Ovary (tissue), 9 donors: ENCODE results near the gene FGFR4. TPM values are rescaled to one million over a fixed set of nuclear protein-coding genes. Genes with fewer than 3 reads are reported as not detected.
A peak's percentile ranks its signal among the peaks of the same experiment; 100 is the strongest.

Source experiments
- DNase-seq, 5 donors: peaks; one replicate each; pipeline ENCODE4 v3.0.0-alpha.2; 2019 to 2020
- H3K27ac ChIP-seq, 2 donors: fragments of 200-600 bp; one replicate each; pipeline versions ENCODE4 v1.5.1 to v1.8.0; 2019 to 2022
- H3K27me3 ChIP-seq: fragments of 200-600 bp; one replicate; pipeline ENCODE4 v1.8.0; 2022
- H3K36me3 ChIP-seq: fragments of 200-600 bp; sonication (generic); one replicate; pipeline ENCODE4 v1.5.1; 2019
- H3K4me1 ChIP-seq: one replicate; pipeline ENCODE4 v1.8.1; 2013; ENCODE audit warnings: mild to moderate bottlenecking, moderate library complexity; ENCODE audit not compliant: insufficient read depth
- H3K4me3 ChIP-seq: fragments of 200-600 bp; sonication (generic); one replicate; pipeline ENCODE4 v1.5.1; 2017
- H3K9me3 ChIP-seq, 2 donors: fragments of 200-600 bp in 1 of 2; sonication (generic) in 1 of 2; one replicate each; pipeline versions ENCODE4 v1.5.1 to v1.8.1; 2013 to 2019; ENCODE audit warnings: mild to moderate bottlenecking in 1 of 2, moderate library complexity in 1 of 2
- CTCF ChIP-seq, 3 donors: fragments of 450-650 bp in 2 of 3; fragments of 200-600 bp in 1 of 3; IDR thresholded peaks; one replicate each; pipeline versions ENCODE4 v1.5.1 to v1.8.0; 2016 to 2022; ENCODE audit warnings: antibody characterized with exemption in 3 of 3, mild to moderate bottlenecking in 1 of 3
- EP300 ChIP-seq: sonication (generic); formaldehyde crosslinking; IDR thresholded peaks from one replicate; pipeline ENCODE4 v1.6.1; 2017; ENCODE audit warnings: antibody characterized with exemption
- POLR2A ChIP-seq: fragments of 450-650 bp; IDR thresholded peaks from one replicate; pipeline ENCODE4 v1.6.1; 2017; ENCODE audit warnings: antibody characterized with exemption, mild to moderate bottlenecking, moderate library complexity
- WGBS, 3 donors: extraction: QIAGEN DNeasy Blood & Tissue Kit in 1 of 3; methylation state at CpG; one replicate each; pipeline versions ENCODE4 v1.1.5 to v1.1.7; 2013 to 2017; 5-methylcytosine and 5-hydroxymethylcytosine counted together
- intact Hi-C, 4 donors: fragments of 100-400 bp; cut with DNase I; formaldehyde crosslinking; loops; one replicate each; pipeline versions ENCODE4 v1.11.0 to v1.15.1; 2022 to 2023
- polyA plus RNA-seq, 2 donors: library from polyadenylated mRNA; stranded (reverse); fragments of 200-250 nt in 1 of 2; fragments of 350-450 nt in 1 of 2; fragmentation: Illumina TruSeq in 1 of 2; extraction: RNeasy Lipid Tissue Mini Kit (QIAGEN cat#74804) in 1 of 2; gene quantifications; one replicate each; pipeline ENCODE4 v1.2.3, GENCODE V29; 2013 to 2014
- total RNA-seq, 7 donors: library from RNA; depleted of rRNA in 2 of 7; stranded (reverse); fragments of >200 nt in 2 of 7; fragmentation: NEBNext Ultra II Directional in 3 of 7; extraction: Animal tissue kit (Norgen Biotek cat#: 25700) in 3 of 7; gene quantifications; one replicate each; pipeline versions ENCODE4 v1.1.0 to v1.2.4, GENCODE V29; 2016 to 2023
- donor health status: DM: no; HTN: no; CAD: no; lungs with moderate emphysema.
- donor health status: DM: no; HTN: no; CAD: no.
- donor health status: Bipolar disorder and iron deficiency.
- donor health status: DM: yes; HTN: yes; CAD: no.
- donor health status: DM: no; HTN: no; CAD: no.
- donor health status: DM: yes; HTN: yes; CAD: no.

FGFR4 gene
- total and polyA plus RNA-seq, 9 donors: 2.7 to 90.3 (median 25.6) TPM

GRCh38 chr5:177097016-177097985 is 10.6 kb downstream of the FGFR4 start:
- no peaks in the 10 kb centered on the region for H3K9me3 ChIP-seq
- no peaks in the 10 kb centered on the region for H3K27me3 ChIP-seq
- peak overlapping the region in 1 of 2 donors; percentile 34 for H3K27ac ChIP-seq
- TF ChIP-seq POLR2A (no peak), EP300 (no peak), CTCF (IDR thresholded peaks at IDR 0.05) (no peak)
- peaks cover 36% of the 10 kb centered on the region for H3K4me1 ChIP-seq
- WGBS, 3 donors: 67 to 87% (median 72%) methylated on average over 28 to 30 of the region's 30 CpGs
- H3K4me3 ChIP-seq: no peak overlapping the region
- H3K36me3 ChIP-seq: no peaks in the 10 kb centered on the region
- intact Hi-C loops: no loop called here
- DNase-seq: peak in 1 of 5 donors; percentile 30

- Histone ChIP-seq H3K9me3 (no peaks in the 10 kb centered on the region), H3K36me3 (no peaks in the 10 kb centered on the region), H3K27ac (peak overlapping the region in 1 of 2 donors; percentile 34), H3K4me1 (peaks cover 36% of the 10 kb centered on the region), H3K4me3 (no peak overlapping the region), H3K27me3 (no peaks in the 10 kb centered on the region)
- TF ChIP-seq EP300 (no peak), POLR2A (no peak), CTCF (IDR thresholded peaks at IDR 0.05) (no peak)
- 59 to 72% (median 64%) methylated on average over 6 of the region's 6 CpGs for WGBS, 3 donors
- DNase-seq: no peak
- intact Hi-C loops: no loop called here
Measured at GRCh38 chr5:177098120-177098469, 11.4 kb downstream of the FGFR4 start.

GRCh38 chr5:177098470-177099141 is 11.9 kb downstream of the FGFR4 start:
- Histone ChIP-seq H3K36me3 (no peaks in the 10 kb centered on the region), H3K9me3 (no peaks in the 10 kb centered on the region), H3K4me3 (no peak overlapping the region), H3K27ac (peak overlapping the region in 1 of 2 donors; percentile 34), H3K27me3 (no peaks in the 10 kb centered on the region), H3K4me1 (peaks cover 36% of the 10 kb centered on the region)
- peak in 4 of 5 donors; percentile 60 to 77 (median 67) for DNase-seq
- intact Hi-C loops: no loop called here
- TF ChIP-seq EP300 (no peak), POLR2A (no peak), CTCF (IDR thresholded peaks at IDR 0.05) (no peak)
- WGBS, 3 donors: 5 to 37% (median 10%) methylated on average over 9 to 18 of the region's 18 CpGs

- H3K4me1 ChIP-seq: peaks cover 30% of the 10 kb centered on the region
- DNase-seq: no peak
- intact Hi-C loops: loop anchor here in 1 of 4 donors (10.0 kb wide), 1 partner anchor 135 kb away; no protein-coding TSS in a partner anchor
- no peak for TF ChIP-seq CTCF (IDR thresholded peaks at IDR 0.05)
- no peak for TF ChIP-seq EP300
- TF ChIP-seq POLR2A: no peak
- 80 to 84% (median 81%) methylated on average over 13 of the region's 13 CpGs for WGBS, 3 donors
- H3K27ac ChIP-seq: no peak overlapping the region
- H3K27me3 ChIP-seq: no peaks in the 10 kb centered on the region
- H3K4me3 ChIP-seq: no peak overlapping the region
- H3K36me3 ChIP-seq: no peaks in the 10 kb centered on the region
- no peaks in the 10 kb centered on the region for H3K9me3 ChIP-seq
Measured at GRCh38 chr5:177099422-177100093, 12.8 kb downstream of the FGFR4 start.
